GM19351 (cell line): ENCODE results near the gene HDAC7.

Experiments
- ATAC-seq: cut with Tn5 transposase; IDR thresholded peaks from one replicate; pipeline ENCODE4 v1.9.1; 2021; ENCODE audit warnings: mild to moderate bottlenecking, moderate library complexity; ENCODE audit not compliant: unreplicated experiment

HDAC7 gene

GRCh38 chr12:47735649-47736048 is 84.1 kb downstream of the HDAC7 start:
- ATAC-seq, result no peak

- ATAC-seq, result no peak
Measured at GRCh38 chr12:47734725-47735480, 84.8 kb downstream of the HDAC7 start.

GRCh38 chr12:47733142-47733541 is 86.6 kb downstream of the HDAC7 start:
- no peak for ATAC-seq
